SIG-M5 treated with dmso at 0.1 percent for 504 hours (cell line): ENCODE results near the gene FMO2.

Experiments used
- DNase-seq: peaks from one replicate; lab custom pipeline; 2025; ENCODE audit not compliant: unreplicated experiment; lab: John Stamatoyannopoulos, UW

FMO2 gene

GRCh38 chr1:171185091-171185490, at the start of gene FMO2:
Gene FMO2 (plus strand): TSS chr1:171185300. CDS start chr1:171185714, 414 bp downstream.
- no peak for DNase-seq

GRCh38 chr1:171137580-171137979, 47.5 kb upstream of the FMO2 start:
- DNase-seq, result no peak

DNA sequence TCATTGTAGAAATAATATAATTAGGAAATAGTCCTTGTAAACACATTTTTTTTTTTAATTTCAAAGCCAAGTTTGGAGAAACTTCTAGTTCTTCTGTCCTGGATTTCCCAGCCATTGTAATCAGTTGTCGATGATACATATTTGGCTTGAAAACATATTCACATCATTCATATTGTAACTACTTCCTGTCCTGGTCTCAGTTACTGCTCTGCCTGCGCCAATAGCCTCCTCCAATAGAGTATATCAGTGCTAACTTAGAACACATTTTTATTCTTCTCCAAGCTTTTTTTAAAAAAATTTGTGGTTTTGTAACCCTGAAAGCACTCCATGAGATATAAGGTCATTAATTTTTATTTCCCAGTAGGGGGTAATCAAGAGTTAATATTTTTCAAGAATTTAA, 46.1 kb upstream of the FMO2 start:
- no peak for DNase-seq

DNA sequence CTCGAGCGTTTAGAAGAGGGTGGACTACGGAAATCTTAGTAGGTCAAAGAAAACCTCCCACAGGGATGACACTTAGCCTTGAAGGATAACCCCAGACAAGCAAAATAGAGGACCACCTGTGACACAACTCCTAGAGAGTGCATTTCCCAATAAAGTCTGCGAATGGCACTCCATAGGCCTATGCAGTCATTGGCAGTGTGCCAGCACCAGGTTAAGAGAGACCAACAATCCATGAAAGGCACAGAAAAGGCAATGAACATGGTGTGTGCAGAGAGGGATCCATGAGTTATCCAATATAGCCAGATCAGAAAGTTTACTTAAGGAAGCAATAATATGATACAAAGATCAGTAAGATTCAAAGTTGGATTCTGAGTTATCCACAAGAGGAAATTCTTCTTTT, 45.2 kb upstream of the FMO2 start:
- DNase-seq, result no peak

- DNase-seq, result no peak
These were observed 44.7 kb upstream of the FMO2 start for GRCh38 chr1:171140401-171140800.

DNA sequence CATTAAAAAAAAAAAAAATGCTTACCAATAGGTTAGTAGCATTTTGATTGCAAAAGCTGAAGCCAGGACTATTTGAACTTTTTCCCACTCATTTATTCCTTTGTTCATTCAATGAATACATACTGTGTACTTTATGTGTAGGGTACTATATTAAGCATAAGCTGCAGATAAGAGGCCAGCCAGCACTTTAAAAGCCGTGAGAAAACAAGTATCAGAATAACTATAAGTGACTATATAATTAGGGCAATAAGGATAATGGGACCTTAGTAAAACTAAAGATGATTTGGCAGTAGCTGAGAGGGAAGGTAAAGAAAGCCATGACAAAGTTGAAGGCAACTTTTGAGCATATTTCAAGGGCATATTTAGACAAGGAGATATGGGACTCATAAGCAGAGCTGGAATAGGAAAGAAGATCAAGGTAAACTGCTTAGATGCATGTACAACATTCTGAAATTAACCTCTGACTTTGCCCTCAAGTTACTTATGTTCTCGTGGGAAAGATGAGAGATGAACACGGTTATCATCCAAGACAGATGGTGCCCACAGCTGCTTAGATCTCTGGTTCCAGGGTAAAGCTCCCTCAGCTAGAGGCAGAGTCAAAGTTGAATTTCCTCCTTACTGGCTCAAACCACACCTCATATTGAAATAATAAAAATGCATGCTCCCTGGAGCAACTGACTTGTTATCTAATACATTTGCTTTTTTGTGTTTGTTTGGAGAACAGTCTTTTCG, 44.0 kb upstream of the FMO2 start:
- no peak for DNase-seq

GRCh38 chr1:171141688-171142415, 43.2 kb upstream of the FMO2 start:
- DNase-seq, result no peak

GRCh38 chr1:171142416-171143385, 42.4 kb upstream of the FMO2 start:
- no peak for DNase-seq

GRCh38 chr1:171150156-171150555, 34.9 kb upstream of the FMO2 start:
- no peak for DNase-seq

GRCh38 chr1:171152549-171152948, 32.6 kb upstream of the FMO2 start:
- no peak for DNase-seq

GRCh38 chr1:171155484-171155883, 29.6 kb upstream of the FMO2 start:
- no peak for DNase-seq

DNA sequence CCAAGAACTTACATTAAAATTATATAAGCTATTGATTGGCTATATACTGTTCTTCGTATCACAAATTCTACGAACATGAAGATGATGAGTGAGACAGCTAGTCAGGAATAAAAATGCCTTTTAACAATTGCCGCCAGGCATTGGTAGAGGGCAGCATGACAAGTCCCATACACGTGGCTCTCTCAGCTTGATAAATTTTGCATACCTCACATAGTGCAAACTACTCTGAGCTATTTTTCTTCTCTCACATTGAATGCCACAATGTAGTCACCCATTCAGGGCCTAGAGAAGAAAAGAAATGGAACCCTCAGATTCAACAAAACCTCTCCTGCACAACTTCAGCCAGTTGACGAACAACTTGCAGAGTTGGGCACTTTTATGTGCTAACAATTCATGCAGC, 27.0 kb upstream of the FMO2 start:
- no peak for DNase-seq

GRCh38 chr1:171158551-171158950, 26.5 kb upstream of the FMO2 start:
- no peak for DNase-seq

DNA sequence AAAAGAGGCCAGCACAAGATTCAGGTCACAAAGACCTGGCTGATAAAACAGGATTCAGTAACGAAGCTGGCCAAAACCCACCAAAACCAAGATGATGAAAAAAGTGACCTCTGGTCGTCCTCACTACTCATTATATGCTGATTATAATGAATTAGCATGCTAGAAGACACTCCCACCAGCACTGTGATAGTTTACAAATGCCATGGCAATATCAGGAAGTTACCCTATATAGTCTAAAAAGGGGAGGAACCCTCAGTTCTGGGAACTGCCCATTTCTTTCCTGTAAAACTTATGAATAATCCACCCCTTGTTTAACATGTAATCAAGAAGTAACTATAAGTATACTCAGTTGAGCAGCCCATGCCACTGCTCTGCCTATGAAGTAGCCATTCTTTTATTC, 26.0 kb upstream of the FMO2 start:
- DNase-seq, result no peak

DNA sequence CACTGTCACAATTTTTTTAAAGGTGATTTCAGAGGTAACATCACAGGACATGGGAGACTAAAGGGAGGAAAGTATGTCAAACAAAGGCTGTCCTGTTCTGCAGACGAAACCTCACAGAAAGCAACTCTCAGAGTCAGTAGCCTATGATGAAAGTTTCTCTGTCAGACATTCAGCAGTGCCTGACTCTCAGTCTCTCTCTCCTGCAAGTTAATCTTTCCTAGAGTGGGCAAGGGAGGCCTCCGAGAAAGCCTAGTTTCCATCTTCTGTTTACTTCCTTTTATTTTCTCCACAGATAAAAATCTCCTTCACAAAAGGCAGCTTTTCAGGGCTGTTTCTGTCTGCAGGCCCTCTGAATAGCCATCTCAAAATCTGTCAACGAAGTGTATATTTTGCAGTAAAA, 24.9 kb upstream of the FMO2 start:
- peak; percentile 11 for DNase-seq

DNA sequence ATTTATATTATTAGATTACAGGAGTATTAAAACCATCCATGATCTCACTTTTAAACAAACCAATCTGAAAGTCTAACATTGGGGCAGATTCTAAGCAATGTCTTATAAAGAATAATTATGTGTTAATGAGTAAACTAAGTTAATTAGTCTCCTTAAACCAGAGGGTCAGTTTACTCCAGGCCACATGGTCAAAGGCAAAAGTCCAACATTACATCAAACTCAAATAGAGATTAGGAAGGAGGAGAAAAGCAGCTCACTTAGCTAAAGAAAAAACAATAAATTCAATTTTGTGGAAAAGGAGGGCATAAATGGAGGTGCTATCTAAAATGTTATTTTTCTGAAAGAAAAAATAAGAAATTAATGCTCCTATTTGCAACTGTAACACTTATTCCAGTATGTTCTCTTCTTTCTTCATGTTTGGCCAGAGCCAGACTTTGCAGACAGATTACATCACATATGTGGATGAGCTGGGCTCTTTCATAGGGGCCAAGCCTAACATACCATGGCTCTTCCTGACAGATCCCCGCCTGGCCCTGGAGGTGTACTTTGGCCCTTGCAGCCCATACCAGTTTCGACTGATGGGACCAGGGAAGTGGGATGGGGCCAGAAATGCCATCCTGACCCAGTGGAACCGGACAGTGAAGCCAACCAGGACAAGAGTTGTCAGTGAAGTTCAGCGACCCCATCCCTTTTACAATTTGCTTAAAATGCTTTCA, 24.3 kb upstream of the FMO2 start:
- DNase-seq, result no peak

DNA sequence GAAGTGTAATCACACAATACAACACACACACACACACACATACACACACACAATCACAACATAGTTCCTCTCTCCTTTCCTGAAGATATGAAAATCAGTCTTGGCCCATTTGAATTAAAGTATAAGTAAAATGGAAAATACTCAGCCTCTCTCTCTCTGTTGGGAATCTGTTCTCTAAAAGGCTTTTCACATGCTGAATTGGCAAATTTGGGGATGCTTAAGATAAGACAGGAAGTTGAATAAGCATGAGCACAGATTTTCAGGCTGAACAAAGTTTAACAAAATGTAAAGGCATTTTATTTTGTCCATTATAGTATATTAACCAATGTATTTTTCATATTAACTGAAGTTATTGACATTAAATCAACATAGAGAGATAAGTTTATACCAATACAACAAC, 23.7 kb upstream of the FMO2 start:
- no peak for DNase-seq

GRCh38 chr1:171166361-171166760, 18.7 kb upstream of the FMO2 start:
- DNase-seq, result no peak

- no peak for DNase-seq
These were observed 17.3 kb upstream of the FMO2 start for GRCh38 chr1:171167785-171168184.

- no peak for DNase-seq
These were observed 12.6 kb upstream of the FMO2 start for GRCh38 chr1:171172471-171172870.

DNA sequence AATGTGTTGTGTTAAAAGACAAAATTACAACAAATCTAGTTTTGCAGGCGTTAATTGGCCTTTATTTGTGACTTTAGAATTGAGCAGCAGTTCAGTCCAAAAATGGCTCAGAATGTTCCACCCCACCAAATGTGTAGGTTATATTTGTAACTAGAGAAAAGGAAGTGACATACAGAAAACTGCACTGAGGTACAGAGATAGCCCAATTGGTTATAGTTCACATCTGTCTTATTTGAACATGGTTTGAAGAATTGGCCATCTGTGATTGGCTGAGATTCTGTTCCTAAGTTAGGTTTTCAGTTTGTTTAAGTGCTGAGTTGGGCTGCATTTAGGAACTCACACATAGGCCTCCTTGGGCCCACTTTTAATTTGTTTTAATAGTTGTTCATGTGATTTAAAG, 12.0 kb upstream of the FMO2 start:
- DNase-seq, result no peak
